Type B pancreatic cell (in vitro differentiated cells): Measurements from ENCODE around the gene ABLIM2. TPM values are rescaled to one million over a fixed set of nuclear protein-coding genes. Genes with fewer than 3 reads are reported as not detected.

Source experiments
- DNase-seq: peaks from one replicate; pipeline ENCODE4 v3.0.0; 2021; ENCODE audit warnings: mixed read lengths; ENCODE audit not compliant: unreplicated experiment; ENCODE audit errors: extremely low spot score
- H3K27ac Mint-ChIP-seq: 2 replicates; pipeline ENCODE4 v1.8.0; 2021; ENCODE audit warnings: mild to moderate bottlenecking, mixed read lengths
- H3K27me3 Mint-ChIP-seq: 2 replicates; pipeline ENCODE4 v1.8.0; 2021; ENCODE audit warnings: mixed read lengths
- H3K36me3 Mint-ChIP-seq: 2 replicates; pipeline ENCODE4 v1.8.0; 2021; ENCODE audit warnings: mixed read lengths
- H3K4me1 Mint-ChIP-seq: one replicate; pipeline ENCODE4 v1.8.0; 2021; ENCODE audit warnings: mixed read lengths; ENCODE audit not compliant: unreplicated experiment
- H3K4me3 Mint-ChIP-seq: 2 replicates; pipeline ENCODE4 v1.8.0; 2021; ENCODE audit warnings: mild to moderate bottlenecking, mixed read lengths
- H3K9me3 Mint-ChIP-seq: 2 replicates; pipeline ENCODE4 v1.8.0; 2021; ENCODE audit warnings: mixed read lengths
- total RNA-seq: library from RNA; stranded (reverse); gene quantifications from 2 replicates; pipeline ENCODE4 v1.2.1, GENCODE V29; 2021; ENCODE audit warnings: low replicate concordance
- TF ChIP-seq, protein P1 (sequence below): fragments of 200-600 bp; sonication (generic); conservative IDR thresholded peaks from 2 replicates; pipeline ENCODE4 v1.5.0; 2021; ENCODE audit warnings: antibody characterized with exemption, mild to moderate bottlenecking

Gene ABLIM2
- total RNA-seq, 1 donor from 2014 or later: 2.6 TPM

DNA sequence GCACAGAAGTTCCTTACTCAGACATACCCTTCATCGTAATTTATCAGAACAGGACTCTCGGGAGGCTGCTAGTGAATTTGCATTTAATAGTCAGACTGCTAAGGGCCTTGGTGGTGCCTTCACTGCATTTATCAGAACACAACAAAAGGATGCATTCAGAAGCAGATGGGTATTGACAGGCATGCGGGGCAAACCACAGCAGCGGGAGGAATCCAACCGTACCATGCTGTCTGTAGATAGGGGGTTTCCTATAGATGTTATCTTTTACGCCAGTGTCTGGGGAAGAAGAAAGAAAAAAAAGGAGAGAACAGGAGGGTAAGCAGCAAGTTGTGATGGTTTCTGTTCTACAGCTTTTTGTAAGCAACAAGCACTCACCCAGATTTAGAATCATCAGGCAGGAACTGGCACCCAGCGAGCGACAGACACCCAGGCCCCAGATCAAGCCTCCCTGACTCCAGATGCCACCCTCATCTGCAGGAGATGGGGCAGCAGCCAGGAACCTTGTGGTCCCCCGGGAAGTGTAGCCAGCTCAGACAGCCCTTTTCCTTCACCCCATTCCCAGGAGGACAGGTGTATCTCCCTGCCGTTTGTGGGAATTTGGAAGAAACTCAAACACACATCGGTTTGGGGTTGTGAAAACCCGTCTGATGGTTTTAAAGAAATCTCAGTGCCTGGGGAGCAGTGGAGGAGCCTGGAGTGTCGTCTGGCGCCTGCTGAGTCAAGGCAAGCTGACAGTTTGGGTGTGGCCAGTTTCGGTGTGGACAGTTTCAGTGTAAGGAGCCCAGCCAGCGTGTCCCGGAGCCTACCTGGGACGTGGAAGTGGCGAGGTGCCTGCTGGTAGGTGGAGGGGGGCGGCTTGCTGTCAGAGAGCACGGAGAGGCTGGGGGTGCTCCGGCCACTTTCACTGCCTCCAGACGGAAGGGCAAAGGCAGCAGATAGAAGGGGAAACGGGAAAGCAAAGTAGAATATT, 138.9 kb downstream of the ABLIM2 start:
- TF ChIP-seq, protein P1, sequence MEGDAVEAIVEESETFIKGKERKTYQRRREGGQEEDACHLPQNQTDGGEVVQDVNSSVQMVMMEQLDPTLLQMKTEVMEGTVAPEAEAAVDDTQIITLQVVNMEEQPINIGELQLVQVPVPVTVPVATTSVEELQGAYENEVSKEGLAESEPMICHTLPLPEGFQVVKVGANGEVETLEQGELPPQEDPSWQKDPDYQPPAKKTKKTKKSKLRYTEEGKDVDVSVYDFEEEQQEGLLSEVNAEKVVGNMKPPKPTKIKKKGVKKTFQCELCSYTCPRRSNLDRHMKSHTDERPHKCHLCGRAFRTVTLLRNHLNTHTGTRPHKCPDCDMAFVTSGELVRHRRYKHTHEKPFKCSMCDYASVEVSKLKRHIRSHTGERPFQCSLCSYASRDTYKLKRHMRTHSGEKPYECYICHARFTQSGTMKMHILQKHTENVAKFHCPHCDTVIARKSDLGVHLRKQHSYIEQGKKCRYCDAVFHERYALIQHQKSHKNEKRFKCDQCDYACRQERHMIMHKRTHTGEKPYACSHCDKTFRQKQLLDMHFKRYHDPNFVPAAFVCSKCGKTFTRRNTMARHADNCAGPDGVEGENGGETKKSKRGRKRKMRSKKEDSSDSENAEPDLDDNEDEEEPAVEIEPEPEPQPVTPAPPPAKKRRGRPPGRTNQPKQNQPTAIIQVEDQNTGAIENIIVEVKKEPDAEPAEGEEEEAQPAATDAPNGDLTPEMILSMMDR: no peak
- Mint-ChIP-seq H3K9me3 (no peaks in the 10 kb centered on the region), H3K36me3 (no peaks in the 10 kb centered on the region), H3K4me1 (peaks cover 8% of the 10 kb centered on the region), H3K27ac (peak overlapping the region; percentile 90), H3K4me3 (peak overlapping the region; percentile 54), H3K27me3 (peaks cover 2% of the 10 kb centered on the region)
- DNase-seq: no peak

DNA sequence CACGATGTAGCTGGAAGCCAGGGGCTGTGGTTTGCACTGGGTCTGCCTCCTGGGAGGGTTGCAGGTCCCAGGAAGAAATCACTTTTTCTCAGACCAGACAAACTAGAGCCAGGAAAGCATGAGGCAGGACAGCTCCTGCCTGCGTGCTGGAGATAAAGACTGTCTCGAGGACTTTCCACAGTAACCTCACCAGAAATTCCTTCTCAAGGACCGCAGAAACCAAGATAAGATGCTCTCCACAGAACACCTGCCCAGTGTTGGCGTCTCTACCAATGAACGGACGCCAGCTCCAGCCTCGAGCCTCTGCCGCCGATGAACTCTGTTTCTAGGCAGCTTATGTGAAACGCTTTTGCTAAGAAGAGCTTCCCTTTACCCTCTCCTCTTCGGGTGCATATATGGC, 142.1 kb downstream of the ABLIM2 start:
- H3K4me3 Mint-ChIP-seq: no peak overlapping the region
- peaks cover 12% of the 10 kb centered on the region for H3K4me1 Mint-ChIP-seq
- H3K27ac Mint-ChIP-seq: no peak overlapping the region
- no peaks in the 10 kb centered on the region for H3K9me3 Mint-ChIP-seq
- no peak for DNase-seq
- peaks cover 2% of the 10 kb centered on the region for H3K27me3 Mint-ChIP-seq
- TF ChIP-seq, protein P1: no peak
- no peaks in the 10 kb centered on the region for H3K36me3 Mint-ChIP-seq

DNA sequence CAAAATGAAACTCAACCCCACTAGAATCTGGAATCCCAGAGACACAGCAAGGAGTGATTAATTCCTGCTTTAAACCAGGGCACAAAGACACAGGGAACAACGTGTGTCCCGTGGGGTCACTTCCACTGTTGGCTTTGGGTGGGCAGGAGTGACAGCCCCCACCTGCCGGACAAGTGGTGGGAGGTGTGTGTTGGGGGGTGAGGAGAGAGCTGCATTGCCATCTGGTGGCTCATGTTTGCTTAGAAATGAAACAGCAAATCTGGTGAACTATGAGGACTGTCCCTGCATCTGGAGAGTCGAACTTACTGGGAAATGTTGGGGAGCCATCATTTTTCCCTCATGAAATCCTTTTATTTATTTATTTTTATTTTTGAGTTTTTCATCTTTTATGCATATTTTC, 143.1 kb downstream of the ABLIM2 start:
- TF ChIP-seq, protein P1: peak; percentile 40
- peaks cover 21% of the 10 kb centered on the region for H3K4me1 Mint-ChIP-seq
- H3K4me3 Mint-ChIP-seq: no peak overlapping the region
- H3K36me3 Mint-ChIP-seq: no peaks in the 10 kb centered on the region
- DNase-seq: no peak
- H3K27me3 Mint-ChIP-seq: peaks cover 2% of the 10 kb centered on the region
- H3K27ac Mint-ChIP-seq: no peak overlapping the region
- no peaks in the 10 kb centered on the region for H3K9me3 Mint-ChIP-seq

DNA sequence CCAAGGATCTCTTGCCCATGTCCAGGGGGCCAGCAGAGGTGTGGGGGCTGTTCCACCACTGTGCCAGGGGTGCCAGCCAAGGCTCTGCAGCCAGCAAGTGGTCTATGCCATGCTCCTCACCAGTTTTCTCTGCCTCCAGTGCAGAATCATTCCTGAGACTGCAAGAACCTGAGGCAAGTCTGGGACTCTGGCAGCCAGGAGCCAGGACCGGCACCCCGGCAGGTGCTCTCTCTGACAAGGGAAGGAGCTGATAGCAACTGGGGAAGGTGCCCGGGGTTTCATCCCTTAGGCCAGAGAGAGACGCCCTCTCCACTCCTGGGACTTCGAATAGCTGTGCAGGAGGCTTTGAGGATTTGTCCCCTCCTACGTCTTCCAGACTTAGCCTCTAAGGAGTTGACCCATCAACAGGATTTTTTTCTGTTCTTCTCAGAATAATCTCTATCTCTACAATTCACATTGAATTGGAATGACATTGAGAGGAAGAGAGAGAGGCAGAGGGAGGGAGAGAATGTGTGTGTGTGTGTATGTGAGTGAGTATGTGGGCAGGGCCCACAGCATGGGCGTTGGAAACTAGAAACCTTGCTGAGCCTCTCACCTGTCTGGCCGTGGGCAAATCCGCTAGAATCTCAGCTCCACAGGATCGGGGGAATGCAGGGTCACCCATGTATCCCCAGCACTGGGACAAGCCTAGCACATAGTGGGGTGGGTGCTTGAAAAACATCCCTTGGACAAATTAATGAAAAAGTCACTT, 144.5 kb downstream of the ABLIM2 start:
- H3K4me1 Mint-ChIP-seq: peaks cover 28% of the 10 kb centered on the region
- no peak overlapping the region for H3K4me3 Mint-ChIP-seq
- H3K27ac Mint-ChIP-seq: no peak overlapping the region
- H3K36me3 Mint-ChIP-seq: no peaks in the 10 kb centered on the region
- TF ChIP-seq, protein P1: no peak
- H3K9me3 Mint-ChIP-seq: no peaks in the 10 kb centered on the region
- no peak for DNase-seq
- H3K27me3 Mint-ChIP-seq: peaks cover 2% of the 10 kb centered on the region

DNA sequence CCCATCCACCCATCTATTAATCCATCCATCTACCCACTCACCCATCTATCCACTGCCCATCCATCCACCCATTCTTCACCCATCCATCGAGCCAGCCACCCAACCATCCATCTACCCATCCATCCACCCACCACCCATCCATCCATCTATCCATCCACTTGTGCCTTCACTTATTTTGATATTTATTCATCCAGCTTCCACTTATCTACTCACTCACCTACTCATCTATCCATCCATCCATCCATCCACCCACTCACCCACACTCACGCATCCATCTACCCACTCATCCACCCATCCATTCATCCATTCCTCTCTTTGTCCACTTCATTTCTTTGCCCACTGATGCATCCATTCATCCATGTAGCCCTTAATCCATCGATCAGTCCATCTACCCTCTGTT, 146.1 kb downstream of the ABLIM2 start:
- Mint-ChIP-seq H3K4me1 (peaks cover 34% of the 10 kb centered on the region), H3K27me3 (peaks cover 2% of the 10 kb centered on the region), H3K4me3 (no peak overlapping the region), H3K36me3 (no peaks in the 10 kb centered on the region), H3K27ac (no peak overlapping the region), H3K9me3 (no peaks in the 10 kb centered on the region)
- DNase-seq: no peak
- TF ChIP-seq, protein P1: no peak
